GM18517 (cell line): ENCODE measurements around the gene STK26.
"Not testable (repeated sequence)": the region's sequence is repeated elsewhere in the genome, so short reads cannot be mapped to it uniquely, and the experiment has no call there.

Source experiments
- ATAC-seq: cut with Tn5 transposase; IDR thresholded peaks from one replicate; pipeline ENCODE4 v1.9.1; 2021; ENCODE audit warnings: mild to moderate bottlenecking, moderate library complexity; ENCODE audit not compliant: unreplicated experiment

STK26 gene

GRCh38 chrX:132034648-132035047 lies 11.5 kb downstream of the STK26 start:
- no peak for ATAC-seq

GRCh38 chrX:132037479-132037993 lies 14.4 kb downstream of the STK26 start:
- ATAC-seq = no peak

DNA sequence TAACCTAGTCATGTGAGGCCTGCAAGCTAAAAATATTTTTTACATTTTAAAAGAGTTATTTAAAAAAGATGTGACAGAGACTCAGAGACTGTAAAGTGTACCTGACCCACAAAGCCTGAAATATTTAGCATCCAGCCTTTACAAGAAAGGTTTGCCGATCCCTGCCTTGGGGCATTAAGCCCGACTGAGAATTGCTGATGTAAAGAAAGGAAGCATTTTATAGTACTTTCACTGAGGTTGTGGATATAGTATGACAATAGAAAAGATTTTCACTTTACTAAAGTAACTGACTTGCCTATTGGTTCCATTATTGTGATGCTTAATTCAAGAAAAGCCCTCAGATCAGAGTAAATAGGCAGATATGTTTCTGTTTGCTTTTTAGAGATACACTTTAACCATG lies 17.0 kb downstream of the STK26 start:
- ATAC-seq = no peak

DNA sequence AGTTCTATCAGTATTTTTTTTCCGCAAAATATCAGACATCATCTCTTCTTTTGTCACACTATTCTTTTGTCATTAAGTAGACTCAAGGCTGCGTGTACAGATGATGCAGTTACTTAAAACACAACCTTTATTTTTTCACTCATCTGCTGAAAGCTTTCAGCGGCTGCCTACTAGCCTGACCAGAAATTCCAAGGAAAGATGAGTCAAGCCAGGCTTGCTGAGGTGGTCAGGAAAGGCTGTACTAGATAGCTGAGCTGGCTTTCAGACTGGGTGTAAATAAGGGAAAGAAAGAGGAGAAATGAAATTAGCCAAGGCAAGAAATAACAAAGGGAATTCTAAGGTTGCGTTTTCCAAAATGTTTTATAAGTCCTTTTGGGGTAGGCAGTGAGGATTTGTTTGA lies 17.9 kb downstream of the STK26 start:
- no peak for ATAC-seq

DNA sequence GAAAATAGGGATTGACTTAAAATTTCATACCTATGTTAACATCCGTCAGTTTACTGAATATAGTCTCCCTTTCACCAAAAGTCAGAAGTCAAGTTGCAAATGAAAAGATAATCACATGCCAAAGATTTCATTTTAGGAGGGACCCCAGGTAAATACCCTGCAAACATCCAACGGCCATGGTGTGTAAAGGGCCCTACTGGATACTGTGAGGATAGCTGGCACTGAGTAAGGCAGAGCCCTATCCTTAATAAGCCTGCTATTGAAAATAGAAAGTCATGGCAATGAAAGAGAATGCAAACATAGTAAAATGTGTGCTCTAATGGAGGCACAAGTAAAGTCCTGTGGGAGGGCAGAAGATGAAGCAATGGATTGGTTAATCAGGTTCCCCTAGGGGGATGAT lies 20.9 kb downstream of the STK26 start:
- ATAC-seq = no peak

- ATAC-seq = no peak
Measured at GRCh38 chrX:132044953-132045352, 21.9 kb downstream of the STK26 start.

- no peak for ATAC-seq
Measured at GRCh38 chrX:132045456-132045855, 22.4 kb downstream of the STK26 start.

DNA sequence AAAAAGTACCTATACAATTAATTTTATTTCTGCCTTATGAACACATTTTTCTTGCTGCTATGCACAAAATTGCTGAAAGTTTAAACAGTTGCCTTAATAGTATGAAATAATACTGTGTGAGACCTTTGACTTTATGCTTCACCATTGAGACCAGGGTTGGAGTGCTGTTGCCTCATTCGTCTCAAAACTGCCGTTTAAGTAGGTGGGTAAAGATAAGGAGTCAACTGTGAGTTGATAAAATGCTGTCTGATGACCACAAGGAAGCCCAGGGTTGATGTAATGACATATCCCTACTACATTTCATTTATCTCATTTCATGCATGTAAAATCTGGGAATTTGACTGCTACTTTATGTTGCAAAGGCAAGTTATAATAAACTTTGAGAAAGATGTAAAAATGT lies 23.4 kb downstream of the STK26 start:
- ATAC-seq = no peak

- not testable (repeated sequence) for ATAC-seq
Measured at GRCh38 chrX:132051778-132052177, 28.7 kb downstream of the STK26 start.

DNA sequence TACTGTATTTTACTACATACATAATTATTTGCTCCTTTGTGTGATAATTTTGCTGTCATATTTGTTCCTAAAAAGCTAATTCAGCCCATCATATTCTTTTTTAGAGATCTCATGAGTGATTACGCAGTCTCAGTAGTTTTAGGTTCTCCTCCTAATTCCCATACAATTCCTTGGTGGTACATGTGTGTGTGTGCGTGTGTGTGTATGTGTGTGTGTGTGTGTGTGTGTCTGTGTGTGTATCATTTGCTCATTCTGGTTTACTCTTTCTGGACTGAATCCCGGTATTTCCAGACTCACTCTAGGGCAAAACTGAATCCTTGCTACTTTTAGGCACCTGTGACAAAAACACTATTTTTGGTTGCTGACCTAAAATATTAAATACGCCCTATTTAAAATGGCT lies 34.9 kb downstream of the STK26 start:
- no peak for ATAC-seq

DNA sequence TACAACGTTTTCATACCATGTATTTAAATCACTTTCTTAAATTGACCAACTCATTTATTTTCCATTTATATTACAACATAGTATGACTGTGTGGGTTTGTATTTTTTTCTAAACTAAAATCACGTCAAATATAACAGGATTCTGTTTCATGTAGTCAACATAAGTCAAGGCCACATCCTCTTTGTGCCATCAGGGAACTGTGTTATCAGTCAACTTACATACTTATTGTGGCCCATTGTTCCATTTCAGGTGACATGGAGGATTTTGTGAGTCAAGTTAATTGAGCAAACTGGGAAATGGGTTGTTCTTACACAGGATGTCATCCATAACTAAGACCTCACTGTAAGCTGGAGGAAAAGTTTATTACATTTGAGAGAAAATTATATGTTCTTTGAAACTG lies 35.9 kb downstream of the STK26 start:
- no peak for ATAC-seq

GRCh38 chrX:132059973-132060540 lies 37.0 kb downstream of the STK26 start:
- ATAC-seq = no peak

GRCh38 chrX:132063334-132063733 lies 40.2 kb downstream of the STK26 start:
- no peak for ATAC-seq

- ATAC-seq = no peak
Measured at GRCh38 chrX:132063862-132064261, 40.8 kb downstream of the STK26 start.

- no peak for ATAC-seq
Measured at GRCh38 chrX:132068405-132068804, 45.3 kb downstream of the STK26 start.

DNA sequence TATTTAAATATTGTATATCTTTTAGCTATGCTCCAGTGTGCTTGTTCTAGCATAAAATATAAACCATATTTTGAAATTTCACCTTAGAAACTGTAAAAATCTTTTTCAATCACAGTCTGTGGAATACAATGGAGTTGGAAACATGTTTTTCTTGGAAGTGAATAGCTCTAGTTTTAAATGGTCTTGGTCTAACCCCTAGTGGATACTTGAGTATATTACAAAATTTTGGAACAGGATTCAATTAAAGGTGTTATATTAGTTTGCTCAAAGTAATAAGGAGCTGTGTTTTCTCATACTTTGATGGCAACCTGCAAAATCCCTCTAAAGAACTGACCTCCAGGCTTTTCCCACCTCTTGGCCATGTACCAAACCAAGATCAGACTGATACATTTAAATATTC lies 48.2 kb downstream of the STK26 start:
- ATAC-seq = no peak

DNA sequence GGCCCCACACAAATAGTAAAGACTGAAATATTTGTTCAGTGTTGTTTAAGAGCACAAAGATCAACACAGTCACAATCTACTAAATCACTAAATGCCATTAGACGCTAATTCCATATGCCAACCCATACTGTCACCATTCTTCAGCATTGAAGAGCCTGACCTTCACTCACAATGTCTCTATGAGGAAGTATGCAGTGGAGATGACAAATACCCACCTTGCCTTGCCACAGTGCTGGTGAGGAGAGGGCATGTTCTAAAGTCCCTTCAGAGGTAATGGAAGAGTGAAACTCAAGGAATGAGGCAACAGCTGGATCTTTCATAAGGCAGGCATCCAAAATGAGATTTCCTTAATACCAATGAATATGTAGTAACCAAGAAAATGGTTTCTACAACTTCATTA lies 54.3 kb downstream of the STK26 start:
- ATAC-seq = no peak

DNA sequence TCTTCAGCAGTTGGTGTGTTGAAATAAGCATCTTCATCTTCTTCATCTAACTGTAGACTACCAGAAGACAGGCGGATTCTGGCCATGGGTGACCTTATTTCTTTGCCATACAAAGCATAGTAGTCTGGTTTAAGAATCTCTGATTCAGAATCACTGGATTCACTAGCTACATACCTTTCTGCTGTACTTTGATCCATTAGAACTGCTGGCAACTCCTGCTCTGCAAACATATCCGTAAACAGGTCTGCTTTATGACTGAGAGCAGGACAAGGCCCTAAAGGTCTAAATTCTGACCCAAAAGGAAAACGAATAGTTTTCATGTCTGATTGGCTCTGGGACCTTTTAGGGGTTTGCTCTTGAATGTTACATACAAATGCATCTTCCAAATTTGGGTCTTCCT lies 54.8 kb downstream of the STK26 start:
- ATAC-seq = no peak

- ATAC-seq = no peak
Measured at GRCh38 chrX:132085786-132086185, 62.7 kb downstream of the STK26 start.

- no peak for ATAC-seq
Measured at GRCh38 chrX:132086672-132087071, 63.6 kb downstream of the STK26 start.

DNA sequence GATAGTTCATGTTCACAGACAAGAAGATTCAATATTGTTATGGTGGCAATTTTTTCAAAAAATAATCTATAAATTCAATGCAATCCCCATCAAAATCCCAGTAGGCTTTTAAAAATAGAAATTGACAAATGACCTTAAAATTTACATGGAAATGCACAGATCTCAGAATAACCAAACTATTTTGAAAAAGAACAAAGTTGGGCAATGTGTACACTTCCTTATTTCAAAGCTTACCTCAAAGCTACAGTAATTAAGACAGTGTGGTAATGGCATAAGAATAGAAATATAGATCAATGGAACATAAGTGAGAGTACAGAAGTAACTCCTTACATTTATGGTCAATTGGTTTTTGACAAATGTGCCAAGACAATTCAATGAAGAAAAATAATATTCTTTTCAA lies 65.8 kb downstream of the STK26 start:
- no peak for ATAC-seq

DNA sequence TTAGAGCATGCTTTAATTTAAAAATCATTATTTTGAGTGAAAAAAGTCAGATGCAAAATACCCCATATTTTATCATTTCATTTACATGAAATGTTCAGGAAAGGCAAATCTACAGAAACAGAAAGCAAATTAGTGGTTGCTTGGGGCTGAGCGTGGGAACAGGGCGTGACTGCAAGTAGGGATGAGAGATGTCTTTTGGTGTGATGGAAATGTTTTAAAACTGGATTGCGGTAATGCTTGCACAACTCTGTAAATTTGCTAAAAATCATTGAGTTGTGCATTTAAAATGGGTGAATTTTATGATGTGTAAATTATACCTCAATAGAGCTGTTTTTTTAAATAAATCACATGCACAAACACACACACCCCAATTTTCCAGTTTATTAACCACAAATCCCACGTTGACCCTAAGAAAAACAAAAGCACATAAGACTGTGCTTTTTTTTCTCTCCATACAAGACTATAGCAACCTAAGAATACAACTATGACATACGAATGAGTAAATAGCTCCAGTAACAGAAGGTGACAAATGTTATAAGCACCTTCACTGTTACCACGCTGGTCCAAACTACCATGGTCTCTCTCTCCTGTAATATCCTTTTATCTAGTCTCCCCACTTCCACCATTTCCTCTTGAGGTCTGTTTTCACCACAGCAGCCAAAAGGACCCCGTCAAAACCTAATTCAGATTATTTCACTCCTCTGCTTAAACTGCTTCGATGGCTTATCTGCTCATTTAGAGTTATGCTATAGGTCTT lies 67.5 kb downstream of the STK26 start:
- ATAC-seq = no peak
